ENCODE data around the gene ZNF284.
A peak's percentile ranks its signal among the peaks of the same experiment; 100 is the strongest.

ZNF284 gene

GRCh38 chr19:44109458-44109857 is 37.5 kb downstream of the ZNF284 start:
- H3K4me2 ChIP-seq (ENCODE audit: low read depth, low read length) = no peak overlapping the region
- H3K4me1 ChIP-seq (ENCODE audit: low read length) = 0 out of 2 replicates have a peak, but pooled peaks cover 3% of the 10 kb centered on the region
- H2AFZ ChIP-seq (ENCODE audit: low read length) = no peak overlapping the region
- H3K9ac ChIP-seq (ENCODE audit: low read length) = no peak overlapping the region
- H4K20me1 ChIP-seq (ENCODE audit: insufficient read depth, low read length) = no peaks in the 10 kb centered on the region
- H3K4me3 ChIP-seq (ENCODE audit: low read length) = no peak overlapping the region
- H3K79me2 ChIP-seq (ENCODE audit: low read length) = no peaks in the 10 kb centered on the region
- TF ChIP-seq EZH2 (optimal IDR thresholded peaks at IDR 0.05; ENCODE audit: low read depth, low read length) (no peak), CTCF (IDR thresholded peaks at IDR 0.05; ENCODE audit: low read length) (no peak), EZH2phosphoT487 (IDR thresholded peaks at IDR 0.05; ENCODE audit: low read length) (no peak)
- peaks cover 6% of the 10 kb centered on the region; the same call in 1 of the 2 replicates for H3K36me3 ChIP-seq (replicated peaks; ENCODE audit: insufficient read depth, low read length)
- DNase-seq = no peak
- no peaks in the 10 kb centered on the region for H3K27me3 ChIP-seq (replicated peaks; ENCODE audit: insufficient read depth, low read length)
- H3K27ac ChIP-seq (ENCODE audit: low read length) = no peak overlapping the region
- H3K9me3 ChIP-seq (replicated peaks; ENCODE audit: insufficient read depth, low read length) = no peaks in the 10 kb centered on the region
- no peaks in the 10 kb centered on the region for H3K9me2 ChIP-seq (replicated peaks; ENCODE audit: insufficient read depth, low read length)
- no peaks in the 10 kb centered on the region for H3F3A ChIP-seq (ENCODE audit: insufficient read depth, low read length)

- Histone ChIP-seq H3K79me2 (ENCODE audit: low read length) (no peaks in the 10 kb centered on the region), H3K9me3 (replicated peaks; ENCODE audit: insufficient read depth, low read length) (no peaks in the 10 kb centered on the region), H2AFZ (ENCODE audit: low read length) (no peak overlapping the region), H3K4me2 (ENCODE audit: low read depth, low read length) (no peak overlapping the region), H3K9me2 (replicated peaks; ENCODE audit: insufficient read depth, low read length) (no peaks in the 10 kb centered on the region), H3K27me3 (replicated peaks; ENCODE audit: insufficient read depth, low read length) (no peaks in the 10 kb centered on the region), H3K4me1 (ENCODE audit: low read length) (0 out of 2 replicates have a peak, but pooled peaks cover 3% of the 10 kb centered on the region), H3K9ac (ENCODE audit: low read length) (no peak overlapping the region), H3K4me3 (ENCODE audit: low read length) (no peak overlapping the region), H3F3A (ENCODE audit: insufficient read depth, low read length) (no peaks in the 10 kb centered on the region), H3K27ac (ENCODE audit: low read length) (no peak overlapping the region), H4K20me1 (ENCODE audit: insufficient read depth, low read length) (no peaks in the 10 kb centered on the region), H3K36me3 (replicated peaks; ENCODE audit: insufficient read depth, low read length) (no peaks in the 10 kb centered on the region; the same call in 1 of the 2 replicates)
- DNase-seq = no peak
- TF ChIP-seq EZH2phosphoT487 (IDR thresholded peaks at IDR 0.05; ENCODE audit: low read length) = no peak
- no peak for TF ChIP-seq EZH2 (optimal IDR thresholded peaks at IDR 0.05; ENCODE audit: low read depth, low read length)
- no peak for TF ChIP-seq CTCF (IDR thresholded peaks at IDR 0.05; ENCODE audit: low read length)
Measured at GRCh38 chr19:44111910-44112463, 40.0 kb downstream of the ZNF284 start.

GRCh38 chr19:44112802-44113137 is 40.8 kb downstream of the ZNF284 start:
- Histone ChIP-seq H3K79me2 (ENCODE audit: low read length) (no peaks in the 10 kb centered on the region), H2AFZ (ENCODE audit: low read length) (peak overlapping the region; percentile 98), H3K4me2 (ENCODE audit: low read depth, low read length) (peak overlapping the region; percentile 98), H3K4me1 (ENCODE audit: low read length) (0 out of 2 replicates have a peak, but pooled peaks cover 3% of the 10 kb centered on the region), H3K36me3 (replicated peaks; ENCODE audit: insufficient read depth, low read length) (no peaks in the 10 kb centered on the region), H3K27ac (ENCODE audit: low read length) (no peak overlapping the region), H3K27me3 (replicated peaks; ENCODE audit: insufficient read depth, low read length) (no peaks in the 10 kb centered on the region), H3F3A (ENCODE audit: insufficient read depth, low read length) (no peaks in the 10 kb centered on the region), H3K9me3 (replicated peaks; ENCODE audit: insufficient read depth, low read length) (no peaks in the 10 kb centered on the region), H3K4me3 (ENCODE audit: low read length) (peak overlapping the region; percentile 87), H4K20me1 (ENCODE audit: insufficient read depth, low read length) (no peaks in the 10 kb centered on the region), H3K9me2 (replicated peaks; ENCODE audit: insufficient read depth, low read length) (no peaks in the 10 kb centered on the region), H3K9ac (ENCODE audit: low read length) (no peak overlapping the region)
- TF ChIP-seq EZH2 (optimal IDR thresholded peaks at IDR 0.05; ENCODE audit: low read depth, low read length) (no peak), EZH2phosphoT487 (IDR thresholded peaks at IDR 0.05; ENCODE audit: low read length) (no peak), CTCF (IDR thresholded peaks at IDR 0.05; ENCODE audit: low read length) (no peak)
- DNase-seq = no peak

All from MM.1S (cell line).